Ascending aorta (tissue), 2 donors: ENCODE results near the gene ZFP1. TPM values are rescaled to one million over a fixed set of nuclear protein-coding genes. Genes with fewer than 3 reads are reported as not detected.

Experiments used
- DNase-seq, 2 donors: peaks; one replicate each; pipeline ENCODE4 v3.0.0-alpha.2; 2019; ENCODE audit warnings: low spot score in 2 of 2
- H3K27ac ChIP-seq, 2 donors: fragments of 200-600 bp; sonication (generic); one replicate each; pipeline ENCODE4 v1.5.1; 2016 to 2017; ENCODE audit warnings: mild to moderate bottlenecking in 1 of 2
- H3K27me3 ChIP-seq: fragments of 200-600 bp; sonication (generic); one replicate; pipeline ENCODE4 v1.5.1; 2017
- H3K36me3 ChIP-seq, 2 donors: fragments of 200-600 bp; sonication (generic); one replicate each; pipeline ENCODE4 v1.5.1; 2016
- H3K4me1 ChIP-seq, 2 donors: fragments of 200-600 bp; sonication (generic); one replicate each; pipeline ENCODE4 v1.5.1; 2016 to 2017; ENCODE audit warnings: mild to moderate bottlenecking in 1 of 2
- H3K4me3 ChIP-seq, 2 donors: fragments of 200-600 bp; sonication (generic); one replicate each; pipeline ENCODE4 v1.5.1; 2016 to 2017; ENCODE audit warnings: mild to moderate bottlenecking in 1 of 2
- H3K9me3 ChIP-seq, 2 donors: fragments of 200-600 bp; sonication (generic); one replicate each; pipeline ENCODE4 v1.5.1; 2016
- CTCF ChIP-seq, 3 experiments: fragments of 200-600 bp in 2 of 3; fragments of 450-650 bp in 1 of 3; sonication (generic) in 2 of 3; IDR thresholded peaks; one replicate each; pipeline ENCODE4 v1.5.1; 2016 to 2019; ENCODE audit warnings: antibody characterized with exemption in 3 of 3, mild to moderate bottlenecking in 1 of 3, moderate library complexity in 1 of 3
- intact Hi-C: fragments of 100-400 bp; cut with DNase I; formaldehyde crosslinking; loops from one replicate; pipeline ENCODE4 v1.15.1; 2023
- total RNA-seq: library from RNA; depleted of rRNA; stranded (reverse); fragments of >200 nt; gene quantifications from one replicate; pipeline ENCODE4 v1.1.0, GENCODE V29; 2016

ZFP1 gene
- total RNA-seq, 1 donor from 2014 or later, result 6.8 TPM

DNA sequence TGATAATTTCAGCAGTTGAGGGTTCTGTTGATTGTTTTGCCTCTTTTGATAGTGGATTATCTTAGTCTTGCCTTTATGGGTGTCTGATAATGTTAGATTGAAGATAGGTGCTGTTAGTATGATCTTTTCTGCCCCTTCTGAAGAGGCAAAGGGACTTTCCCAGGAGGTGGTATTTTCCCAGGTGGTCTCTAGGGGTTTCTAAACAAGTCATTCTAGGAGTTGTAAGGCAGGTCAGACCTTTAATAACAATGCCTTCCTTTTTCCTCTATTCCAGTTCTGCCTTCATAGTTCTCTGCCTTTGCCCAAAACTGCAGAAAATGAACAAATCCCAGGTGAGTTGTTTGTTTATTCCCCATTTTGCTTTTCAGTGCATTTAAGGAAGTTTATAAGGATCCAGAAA, 4.3 kb downstream of the ZFP1 start:
- Histone ChIP-seq H3K27ac (no peak overlapping the region), H3K4me3 (no peak overlapping the region), H3K4me1 (peaks cover 0 to 6% of the 10 kb centered on the region in 2 donors), H3K9me3 (peaks cover 8 to 17% of the 10 kb centered on the region in 2 donors), H3K36me3 (peaks cover 15 to 28% of the 10 kb centered on the region in 2 donors), H3K27me3 (no peaks in the 10 kb centered on the region)
- no peak for TF ChIP-seq CTCF (IDR thresholded peaks at IDR 0.05)
- no peak for DNase-seq
- intact Hi-C loops, result no loop called here

GRCh38 chr16:75160386-75160785, 12.1 kb downstream of the ZFP1 start:
- no peak for DNase-seq
- peaks cover 0 to 2% of the 10 kb centered on the region in 2 donors for H3K9me3 ChIP-seq
- no peaks in the 10 kb centered on the region for H3K4me1 ChIP-seq
- no peaks in the 10 kb centered on the region for H3K27me3 ChIP-seq
- intact Hi-C loops, result no loop called here
- peaks cover 14 to 36% of the 10 kb centered on the region in 2 donors for H3K36me3 ChIP-seq
- no peak for TF ChIP-seq CTCF (IDR thresholded peaks at IDR 0.05)
- no peak overlapping the region for H3K27ac ChIP-seq
- H3K4me3 ChIP-seq, result no peak overlapping the region

GRCh38 chr16:75169899-75170405, 21.6 kb downstream of the ZFP1 start:
- TF ChIP-seq CTCF (IDR thresholded peaks at IDR 0.05), result no peak
- no peak for DNase-seq
- Histone ChIP-seq H3K27ac (no peak overlapping the region), H3K36me3 (peaks cover 42 to 64% of the 10 kb centered on the region in 2 donors), H3K9me3 (peaks cover 28 to 70% of the 10 kb centered on the region in 2 donors), H3K27me3 (no peaks in the 10 kb centered on the region), H3K4me3 (no peak overlapping the region), H3K4me1 (no peaks in the 10 kb centered on the region)
- intact Hi-C loops, result no loop called here

GRCh38 chr16:75172578-75172977, 24.3 kb downstream of the ZFP1 start:
- H3K27me3 ChIP-seq, result no peaks in the 10 kb centered on the region
- no peaks in the 10 kb centered on the region for H3K4me1 ChIP-seq
- H3K36me3 ChIP-seq, result peaks cover 30 to 39% of the 10 kb centered on the region in 2 donors
- H3K4me3 ChIP-seq, result no peak overlapping the region
- no peak for TF ChIP-seq CTCF (IDR thresholded peaks at IDR 0.05)
- DNase-seq, result no peak
- H3K9me3 ChIP-seq, result peaks cover 53 to 91% of the 10 kb centered on the region in 2 donors
- intact Hi-C loops, result no loop called here
- H3K27ac ChIP-seq, result no peak overlapping the region

DNA sequence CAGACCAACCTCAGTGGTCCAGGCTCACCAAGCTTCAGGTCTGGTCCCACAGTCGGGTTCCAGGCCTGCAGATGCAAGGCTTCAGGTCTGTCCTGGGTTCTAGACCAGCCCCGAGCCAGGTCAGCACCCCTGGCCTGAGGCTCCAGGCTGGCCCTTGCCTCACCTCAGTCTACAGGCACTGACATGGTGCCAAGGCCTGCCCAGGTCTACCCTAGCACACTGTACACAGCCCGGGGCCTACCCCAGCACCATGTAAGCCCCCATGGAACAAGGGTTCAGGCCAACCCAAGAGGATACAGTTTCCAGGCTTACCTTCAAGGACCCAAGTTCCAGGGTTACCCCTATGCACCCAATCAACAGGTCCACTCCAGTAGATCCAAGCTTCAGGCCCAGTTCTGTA, 26.8 kb downstream of the ZFP1 start:
- intact Hi-C loops, result no loop called here
- TF ChIP-seq CTCF (IDR thresholded peaks at IDR 0.05), result no peak
- H3K27ac ChIP-seq, result no peak overlapping the region
- peaks cover 45 to 77% of the 10 kb centered on the region in 2 donors for H3K9me3 ChIP-seq
- H3K4me3 ChIP-seq, result no peak overlapping the region
- no peaks in the 10 kb centered on the region for H3K4me1 ChIP-seq
- no peaks in the 10 kb centered on the region for H3K27me3 ChIP-seq
- H3K36me3 ChIP-seq, result peaks cover 7 to 14% of the 10 kb centered on the region in 2 donors
- DNase-seq, result no peak

GRCh38 chr16:75176926-75177325, 28.6 kb downstream of the ZFP1 start:
- no peak for TF ChIP-seq CTCF (IDR thresholded peaks at IDR 0.05)
- Histone ChIP-seq H3K27me3 (no peaks in the 10 kb centered on the region), H3K9me3 (peaks cover 33 to 59% of the 10 kb centered on the region in 2 donors), H3K27ac (no peak overlapping the region), H3K36me3 (peaks cover 0 to 1% of the 10 kb centered on the region in 2 donors), H3K4me1 (no peaks in the 10 kb centered on the region), H3K4me3 (no peak overlapping the region)
- no peak for DNase-seq
- intact Hi-C loops, result no loop called here
